Cardiac muscle cell (in vitro differentiated cells and primary cell): ENCODE results near the gene MFAP3. TPM values are rescaled to one million over a fixed set of nuclear protein-coding genes. Genes with fewer than 3 reads are reported as not detected.
"Not testable (repeated sequence)": the region's sequence is repeated elsewhere in the genome, so short reads cannot be mapped to it uniquely, and the experiment has no call there.

ENCODE experiments used
- DNase-seq, 2 donors: peaks; one replicate each; pipeline versions ENCODE4 v3.0.0 to v3.0.0-alpha.2; 2010 to 2017; ENCODE audit warnings: low read depth in 1 of 2, low spot score in 1 of 2
- H3K27ac ChIP-seq: fragments of 200-600 bp; sonication (generic); 2 replicates; pipeline ENCODE4 v1.5.1; 2016
- H3K27me3 ChIP-seq: fragments of 200-600 bp; sonication (generic); 2 replicates; pipeline ENCODE4 v1.6.0; 2016; ENCODE audit warnings: control low read depth
- H3K36me3 ChIP-seq: fragments of 200-600 bp; sonication (generic); 2 replicates; pipeline ENCODE4 v1.5.1; 2016; ENCODE audit warnings: control low read depth
- H3K4me1 ChIP-seq: fragments of 200-600 bp; sonication (generic); 2 replicates; pipeline ENCODE4 v1.8.1; 2017; ENCODE audit warnings: low read depth, mild to moderate bottlenecking, mixed run types
- H3K4me3 ChIP-seq: fragments of 200-600 bp; sonication (generic); 2 replicates; pipeline ENCODE4 v1.5.1; 2016; ENCODE audit warnings: mild to moderate bottlenecking
- H3K9me3 ChIP-seq: fragments of 200-600 bp; sonication (generic); 2 replicates; pipeline ENCODE4 v1.5.1; 2017; ENCODE audit warnings: low read depth, mild to moderate bottlenecking, control low read depth
- polyA plus RNA-seq: library from polyadenylated mRNA; unstranded; fragments of >200 nt; fragmentation: Nextera tagmentation; extraction: Ambion mirVana; gene quantifications from 2 replicates; pipeline ENCODE4 v1.2.1, GENCODE V29; 2016
- total RNA-seq: library from RNA; depleted of rRNA; stranded (reverse); fragments of >200 nt; gene quantifications from 2 replicates; pipeline ENCODE4 v1.2.3, GENCODE V29; 2016
- TF ChIP-seq, protein P1 (sequence below): IDR thresholded peaks from 2 replicates; pipeline ENCODE4 v1.5.1; 2012; ENCODE audit warnings: low read depth, mild to moderate bottlenecking, low read length

MFAP3 gene
- total and polyA plus RNA-seq, 2 experiments from 2014 or later = 13.6 to 36.2 TPM

DNA sequence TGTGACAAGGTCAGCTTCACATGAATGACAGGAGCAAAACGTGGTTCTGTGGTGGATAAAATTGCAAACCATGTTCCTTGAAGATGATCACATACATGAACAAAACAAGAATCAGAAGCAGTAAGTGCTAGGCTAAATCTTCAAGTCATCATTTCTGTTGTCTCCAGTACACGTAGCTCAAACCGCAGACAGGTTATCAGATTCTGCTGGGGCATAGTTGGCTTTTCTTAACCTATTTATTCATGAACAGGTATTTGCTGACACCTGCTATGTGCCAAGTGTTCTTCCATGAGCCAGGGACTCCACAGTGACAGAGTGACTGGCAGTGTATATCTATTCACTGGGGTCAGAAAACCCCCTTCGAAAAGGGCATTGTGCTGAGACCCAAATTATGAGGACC lies 20.8 kb downstream of the MFAP3 start:
- no peak overlapping the region for H3K4me3 ChIP-seq
- H3K9me3 ChIP-seq = no peaks in the 10 kb centered on the region
- H3K4me1 ChIP-seq = no peaks in the 10 kb centered on the region
- no peak overlapping the region for H3K27ac ChIP-seq
- TF ChIP-seq, protein P1, sequence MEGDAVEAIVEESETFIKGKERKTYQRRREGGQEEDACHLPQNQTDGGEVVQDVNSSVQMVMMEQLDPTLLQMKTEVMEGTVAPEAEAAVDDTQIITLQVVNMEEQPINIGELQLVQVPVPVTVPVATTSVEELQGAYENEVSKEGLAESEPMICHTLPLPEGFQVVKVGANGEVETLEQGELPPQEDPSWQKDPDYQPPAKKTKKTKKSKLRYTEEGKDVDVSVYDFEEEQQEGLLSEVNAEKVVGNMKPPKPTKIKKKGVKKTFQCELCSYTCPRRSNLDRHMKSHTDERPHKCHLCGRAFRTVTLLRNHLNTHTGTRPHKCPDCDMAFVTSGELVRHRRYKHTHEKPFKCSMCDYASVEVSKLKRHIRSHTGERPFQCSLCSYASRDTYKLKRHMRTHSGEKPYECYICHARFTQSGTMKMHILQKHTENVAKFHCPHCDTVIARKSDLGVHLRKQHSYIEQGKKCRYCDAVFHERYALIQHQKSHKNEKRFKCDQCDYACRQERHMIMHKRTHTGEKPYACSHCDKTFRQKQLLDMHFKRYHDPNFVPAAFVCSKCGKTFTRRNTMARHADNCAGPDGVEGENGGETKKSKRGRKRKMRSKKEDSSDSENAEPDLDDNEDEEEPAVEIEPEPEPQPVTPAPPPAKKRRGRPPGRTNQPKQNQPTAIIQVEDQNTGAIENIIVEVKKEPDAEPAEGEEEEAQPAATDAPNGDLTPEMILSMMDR = no peak
- DNase-seq = no peak
- no peaks in the 10 kb centered on the region for H3K36me3 ChIP-seq
- no peaks in the 10 kb centered on the region for H3K27me3 ChIP-seq

DNA sequence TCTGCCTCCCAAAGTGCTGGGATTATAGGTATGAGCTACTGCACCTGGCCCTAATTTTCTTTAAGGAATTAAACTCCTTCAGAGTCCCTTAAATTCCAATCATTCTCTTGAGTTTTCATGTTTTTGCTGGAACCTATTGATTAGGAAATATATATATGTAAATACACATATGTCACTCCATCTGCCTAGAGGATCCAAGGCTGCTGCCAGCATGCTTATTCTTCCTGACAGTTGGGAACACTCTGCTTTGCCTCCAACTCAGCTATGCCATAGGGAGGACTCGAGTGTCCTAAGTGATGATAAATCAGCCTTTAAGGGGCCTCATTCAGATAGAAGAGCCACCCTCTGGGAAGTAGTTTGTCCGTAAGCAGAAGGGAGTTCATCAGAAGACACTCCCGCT lies 21.8 kb downstream of the MFAP3 start:
- no peak overlapping the region for H3K27ac ChIP-seq
- TF ChIP-seq, protein P1 = no peak
- no peaks in the 10 kb centered on the region for H3K9me3 ChIP-seq

DNA sequence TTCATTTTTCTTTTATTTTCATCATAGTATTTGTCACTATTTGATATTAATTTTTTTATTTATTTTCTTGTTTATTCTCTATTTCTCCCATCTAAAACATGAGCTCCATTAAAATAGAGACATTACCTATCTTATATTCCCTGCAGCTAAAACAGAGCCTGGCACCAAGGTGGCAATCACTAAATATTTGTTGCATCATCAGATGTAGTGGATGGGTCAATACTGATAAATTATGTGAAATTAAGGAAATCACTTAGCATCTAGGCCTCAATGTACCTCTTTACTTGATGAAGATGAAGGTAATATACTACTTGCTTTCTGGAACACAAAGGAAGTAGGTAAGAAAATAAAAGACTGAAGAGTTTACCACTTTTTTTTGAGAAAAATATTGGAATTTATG lies 24.6 kb downstream of the MFAP3 start:
- TF ChIP-seq, protein P1 = no peak
- no peak overlapping the region for H3K4me3 ChIP-seq
- no peaks in the 10 kb centered on the region for H3K36me3 ChIP-seq
- no peaks in the 10 kb centered on the region for H3K9me3 ChIP-seq
- no peak overlapping the region for H3K27ac ChIP-seq
- H3K27me3 ChIP-seq = no peaks in the 10 kb centered on the region
- H3K4me1 ChIP-seq = no peaks in the 10 kb centered on the region
- no peak for DNase-seq

More for the DNA sequence above, 21.8 kb downstream of the MFAP3 start:
- Histone ChIP-seq H3K4me3 (no peak overlapping the region), H3K27me3 (no peaks in the 10 kb centered on the region), H3K36me3 (no peaks in the 10 kb centered on the region), H3K4me1 (no peaks in the 10 kb centered on the region)
- no peak for DNase-seq

- Histone ChIP-seq H3K27ac (no peak overlapping the region), H3K9me3 (no peaks in the 10 kb centered on the region), H3K4me3 (no peak overlapping the region), H3K36me3 (no peaks in the 10 kb centered on the region), H3K4me1 (no peaks in the 10 kb centered on the region), H3K27me3 (no peaks in the 10 kb centered on the region)
- no peak for DNase-seq
- TF ChIP-seq, protein P1 = no peak
Observed at GRCh38 chr5:154065971-154066370, 27.2 kb downstream of the MFAP3 start.

GRCh38 chr5:154069854-154070253 lies 31.1 kb downstream of the MFAP3 start:
- H3K36me3 ChIP-seq, H3K4me3 ChIP-seq, H3K27me3 ChIP-seq, H3K9me3 ChIP-seq, H3K4me1 ChIP-seq, H3K27ac ChIP-seq, DNase-seq: not testable (repeated sequence)

DNA sequence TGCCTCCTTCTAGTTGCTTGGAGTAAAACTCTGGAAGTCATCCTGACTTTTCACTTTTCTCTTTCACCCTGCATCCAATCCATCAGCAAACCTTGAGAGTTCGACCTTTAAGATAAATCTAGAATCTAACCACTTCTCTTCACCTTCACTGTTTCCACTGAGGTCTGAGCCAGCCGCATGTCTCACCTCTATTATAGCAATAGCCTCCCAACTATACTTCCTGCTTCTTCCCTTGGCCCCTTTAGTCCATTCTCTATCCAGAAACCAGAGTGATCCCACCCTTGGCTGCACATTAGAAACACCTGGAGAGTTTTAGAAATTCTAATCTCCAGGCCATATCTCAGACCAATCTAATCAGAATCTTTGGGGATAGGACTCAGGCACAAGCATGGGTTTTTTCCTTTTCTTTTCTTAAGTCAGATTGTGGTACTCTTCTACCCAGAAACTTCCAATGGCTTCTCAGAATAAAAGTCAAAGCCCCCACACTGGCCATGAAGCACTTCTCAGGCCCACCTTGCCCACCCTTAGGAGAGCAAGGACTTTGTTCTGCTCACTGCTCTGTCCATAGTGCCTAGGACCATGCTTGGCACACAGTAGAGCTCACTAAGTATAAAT lies 33.1 kb downstream of the MFAP3 start:
- Histone ChIP-seq H3K9me3 (no peaks in the 10 kb centered on the region), H3K4me3 (no peak overlapping the region), H3K4me1 (peaks cover 16% of the 10 kb centered on the region), H3K36me3 (no peaks in the 10 kb centered on the region), H3K27ac (no peak overlapping the region), H3K27me3 (peaks cover 9% of the 10 kb centered on the region)
- no peak for DNase-seq
- TF ChIP-seq, protein P1 = no peak
